ENCODE results near the gene RETREG3. TPM values are rescaled to one million over a fixed set of nuclear protein-coding genes. Genes with fewer than 3 reads are reported as not detected.

RETREG3 gene
- total and polyA plus RNA-seq, 9 of the 15 experiments (the other 6 are each of a cell fraction or from before 2014, with no cell fraction given), result 4.1 to 39.0 (median 16.9) TPM

DNA sequence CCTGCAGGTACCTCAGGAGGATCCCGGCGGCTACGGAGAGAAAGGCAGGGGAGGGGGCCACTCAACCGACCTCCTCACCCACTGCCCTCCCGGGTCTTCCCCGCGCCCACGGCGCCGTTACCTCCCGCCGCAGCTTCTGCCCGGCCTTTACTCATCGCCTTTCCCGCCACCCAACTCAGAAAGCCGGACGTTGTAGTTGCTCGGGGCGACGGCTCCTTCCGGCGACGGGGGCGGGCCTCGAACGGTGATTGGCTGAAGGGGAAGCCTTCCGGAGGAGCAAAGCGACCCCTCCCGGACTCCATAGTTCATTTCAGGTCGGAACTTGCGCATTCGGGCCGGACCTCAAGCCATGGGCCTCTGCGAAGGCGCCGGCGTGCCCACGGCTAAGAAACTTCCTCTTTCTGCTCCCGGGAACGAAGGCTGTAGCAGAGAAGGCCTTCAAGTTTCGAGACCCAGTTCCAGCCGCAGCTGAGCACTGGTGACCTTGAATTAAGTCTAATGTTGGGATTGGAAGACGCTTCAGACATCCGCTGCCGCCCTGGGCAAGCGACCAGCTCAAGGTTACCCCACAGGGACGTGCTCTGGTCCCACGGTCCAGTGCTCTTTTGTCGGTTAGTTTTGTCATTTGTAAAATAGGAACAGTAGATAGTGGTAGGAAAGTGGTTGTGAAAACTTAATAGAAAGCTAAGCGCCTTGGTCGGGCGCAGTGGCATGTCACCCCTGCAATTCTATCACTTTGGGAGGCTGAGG is 31.5 kb downstream of the RETREG3 start, which contains the start of gene PSMC3IP (continued):
- TF ChIP-seq, protein P1, sequence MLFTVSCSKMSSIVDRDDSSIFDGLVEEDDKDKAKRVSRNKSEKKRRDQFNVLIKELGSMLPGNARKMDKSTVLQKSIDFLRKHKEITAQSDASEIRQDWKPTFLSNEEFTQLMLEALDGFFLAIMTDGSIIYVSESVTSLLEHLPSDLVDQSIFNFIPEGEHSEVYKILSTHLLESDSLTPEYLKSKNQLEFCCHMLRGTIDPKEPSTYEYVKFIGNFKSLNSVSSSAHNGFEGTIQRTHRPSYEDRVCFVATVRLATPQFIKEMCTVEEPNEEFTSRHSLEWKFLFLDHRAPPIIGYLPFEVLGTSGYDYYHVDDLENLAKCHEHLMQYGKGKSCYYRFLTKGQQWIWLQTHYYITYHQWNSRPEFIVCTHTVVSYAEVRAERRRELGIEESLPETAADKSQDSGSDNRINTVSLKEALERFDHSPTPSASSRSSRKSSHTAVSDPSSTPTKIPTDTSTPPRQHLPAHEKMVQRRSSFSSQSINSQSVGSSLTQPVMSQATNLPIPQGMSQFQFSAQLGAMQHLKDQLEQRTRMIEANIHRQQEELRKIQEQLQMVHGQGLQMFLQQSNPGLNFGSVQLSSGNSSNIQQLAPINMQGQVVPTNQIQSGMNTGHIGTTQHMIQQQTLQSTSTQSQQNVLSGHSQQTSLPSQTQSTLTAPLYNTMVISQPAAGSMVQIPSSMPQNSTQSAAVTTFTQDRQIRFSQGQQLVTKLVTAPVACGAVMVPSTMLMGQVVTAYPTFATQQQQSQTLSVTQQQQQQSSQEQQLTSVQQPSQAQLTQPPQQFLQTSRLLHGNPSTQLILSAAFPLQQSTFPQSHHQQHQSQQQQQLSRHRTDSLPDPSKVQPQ (CRISPR knock-in tag; IDR thresholded peaks at IDR 0.05; ENCODE audit: borderline replicate concordance), result no peak
- TF ChIP-seq MXD1 (CRISPR knock-in tag; IDR thresholded peaks at IDR 0.05; ENCODE audit: borderline replicate concordance, poor library complexity, severe bottlenecking), result no peak
- TF ChIP-seq, protein P2, sequence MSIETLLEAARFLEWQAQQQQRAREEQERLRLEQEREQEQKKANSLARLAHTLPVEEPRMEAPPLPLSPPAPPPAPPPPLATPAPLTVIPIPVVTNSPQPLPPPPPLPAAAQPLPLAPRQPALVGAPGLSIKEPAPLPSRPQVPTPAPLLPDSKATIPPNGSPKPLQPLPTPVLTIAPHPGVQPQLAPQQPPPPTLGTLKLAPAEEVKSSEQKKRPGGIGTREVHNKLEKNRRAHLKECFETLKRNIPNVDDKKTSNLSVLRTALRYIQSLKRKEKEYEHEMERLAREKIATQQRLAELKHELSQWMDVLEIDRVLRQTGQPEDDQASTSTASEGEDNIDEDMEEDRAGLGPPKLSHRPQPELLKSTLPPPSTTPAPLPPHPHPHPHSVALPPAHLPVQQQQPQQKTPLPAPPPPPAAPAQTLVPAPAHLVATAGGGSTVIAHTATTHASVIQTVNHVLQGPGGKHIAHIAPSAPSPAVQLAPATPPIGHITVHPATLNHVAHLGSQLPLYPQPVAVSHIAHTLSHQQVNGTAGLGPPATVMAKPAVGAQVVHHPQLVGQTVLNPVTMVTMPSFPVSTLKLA (conservative IDR thresholded peaks at IDR 0.05), result peak; percentile 65 to 78; a peak in 3 of 4 replicates
- TF ChIP-seq, protein P3, sequence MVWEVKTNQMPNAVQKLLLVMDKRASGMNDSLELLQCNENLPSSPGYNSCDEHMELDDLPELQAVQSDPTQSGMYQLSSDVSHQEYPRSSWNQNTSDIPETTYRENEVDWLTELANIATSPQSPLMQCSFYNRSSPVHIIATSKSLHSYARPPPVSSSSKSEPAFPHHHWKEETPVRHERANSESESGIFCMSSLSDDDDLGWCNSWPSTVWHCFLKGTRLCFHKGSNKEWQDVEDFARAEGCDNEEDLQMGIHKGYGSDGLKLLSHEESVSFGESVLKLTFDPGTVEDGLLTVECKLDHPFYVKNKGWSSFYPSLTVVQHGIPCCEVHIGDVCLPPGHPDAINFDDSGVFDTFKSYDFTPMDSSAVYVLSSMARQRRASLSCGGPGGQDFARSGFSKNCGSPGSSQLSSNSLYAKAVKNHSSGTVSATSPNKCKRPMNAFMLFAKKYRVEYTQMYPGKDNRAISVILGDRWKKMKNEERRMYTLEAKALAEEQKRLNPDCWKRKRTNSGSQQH (CRISPR knock-in tag; IDR thresholded peaks at IDR 0.05), result no peak
- TF ChIP-seq ZNF507 (tag; conservative IDR thresholded peaks at IDR 0.05), result no peak
- no peak for TF ChIP-seq PRPF4 (IDR thresholded peaks at IDR 0.05; ENCODE audit: insufficient read depth, low read depth, low read length, poor library complexity, severe bottlenecking)
- TF ChIP-seq THAP12 (CRISPR knock-in tag; IDR thresholded peaks at IDR 0.05), result no peak
- TF ChIP-seq ELK1 (CRISPR knock-in tag; IDR thresholded peaks at IDR 0.05), result no peak
